HG03439 (cell line): ENCODE measurements around the gene ZFAND4.
A peak's percentile ranks its signal among the peaks of the same experiment; 100 is the strongest.
"Not testable (repeated sequence)": the region's sequence is repeated elsewhere in the genome, so short reads cannot be mapped to it uniquely, and the experiment has no call there.

Experiments used
- ATAC-seq: cut with Tn5 transposase; IDR thresholded peaks from one replicate; pipeline ENCODE4 v1.9.1; 2021; ENCODE audit warnings: mild to moderate bottlenecking, moderate library complexity; ENCODE audit not compliant: unreplicated experiment

Gene ZFAND4

GRCh38 chr10:45672181-45673073 is at the start of gene ZFAND4:
TSS of gene ZFAND4 (minus strand) at chr10:45672772. CDS start at chr10:45663725, 9,047 bp downstream.
- peak; percentile 99 for ATAC-seq

- not testable (repeated sequence) for ATAC-seq
Measured at GRCh38 chr10:45721503-45721902, 48.9 kb upstream of the ZFAND4 start.

- not testable (repeated sequence) for ATAC-seq
Measured at GRCh38 chr10:45717642-45718041, 45.1 kb upstream of the ZFAND4 start.

- ATAC-seq, result not testable (repeated sequence)
Measured at GRCh38 chr10:45717053-45717452, 44.5 kb upstream of the ZFAND4 start.

- ATAC-seq, result not testable (repeated sequence)
Measured at GRCh38 chr10:45711223-45711622, 38.7 kb upstream of the ZFAND4 start.

GRCh38 chr10:45710200-45710796 is 37.7 kb upstream of the ZFAND4 start:
- ATAC-seq, result not testable (repeated sequence)

GRCh38 chr10:45678467-45678866 is 5.9 kb upstream of the ZFAND4 start:
- ATAC-seq, result not testable (repeated sequence)

- no peak for ATAC-seq
Measured at GRCh38 chr10:45675388-45675787, 2.8 kb upstream of the ZFAND4 start.

- no peak for ATAC-seq
Measured at GRCh38 chr10:45673074-45673648, 589 bp upstream of the ZFAND4 start.

- not testable (repeated sequence) for ATAC-seq
Measured at GRCh38 chr10:45671300-45671699, 1.3 kb downstream of the ZFAND4 start.

GRCh38 chr10:45669897-45670296 is 2.7 kb downstream of the ZFAND4 start:
- not testable (repeated sequence) for ATAC-seq

GRCh38 chr10:45660876-45661411 is 11.6 kb downstream of the ZFAND4 start:
- no peak for ATAC-seq

GRCh38 chr10:45657033-45657926 is 15.3 kb downstream of the ZFAND4 start:
- ATAC-seq, result no peak

- no peak for ATAC-seq
Measured at GRCh38 chr10:45655219-45655618, 17.4 kb downstream of the ZFAND4 start.

GRCh38 chr10:45654753-45655141 is 17.8 kb downstream of the ZFAND4 start:
- ATAC-seq, result not testable (repeated sequence)

- ATAC-seq, result no peak
Measured at GRCh38 chr10:45653454-45653853, 19.1 kb downstream of the ZFAND4 start.

- ATAC-seq, result no peak
Measured at GRCh38 chr10:45652511-45652910, 20.1 kb downstream of the ZFAND4 start.

GRCh38 chr10:45649296-45649695 is 23.3 kb downstream of the ZFAND4 start:
- no peak for ATAC-seq

- no peak for ATAC-seq
Measured at GRCh38 chr10:45647118-45647517, 25.5 kb downstream of the ZFAND4 start.

GRCh38 chr10:45646384-45647050 is 26.1 kb downstream of the ZFAND4 start:
- no peak for ATAC-seq
